ENCODE results near the gene AK4.

The AK4 gene

GRCh38 chr1:65224681-65225091 is 76.7 kb downstream of the AK4 start:
- POLR2A ChIA-PET: no interaction called here
- Histone ChIP-seq H3K4me3 (ENCODE audit: low read depth, low read length) (no peak overlapping the region), H3K36me3 (ENCODE audit: control insufficient read depth in 2 of 2, insufficient read depth in 1 of 2, low read length in 2 of 2) (peaks cover 0 to 26% of the 10 kb centered on the region in 2 experiments; a peak in 2 of 3 replicates), H3K9me3 (ENCODE audit: control insufficient read depth, insufficient read depth, low read depth, low read length) (no peaks in the 10 kb centered on the region), H3K27ac (ENCODE audit: extremely low read depth, low read depth, low read length) (no peak overlapping the region), H3K4me1 (ENCODE audit: control insufficient read depth, insufficient read depth, low read length) (no peaks in the 10 kb centered on the region)
- CTCF ChIA-PET: interaction anchor here (0.6 kb wide), 1 partner anchor 13 kb away, joined by 3 read pairs; no protein-coding TSS in a partner anchor
- TF ChIP-seq ZFP69B (tag by site-specific recombination; IDR thresholded peaks at IDR 0.05) (no peak), ZNF239 (tag by site-specific recombination; IDR thresholded peaks at IDR 0.05) (no peak), ZNF175 (tag by site-specific recombination; IDR thresholded peaks at IDR 0.05) (no peak), ZNF2 (tag by site-specific recombination; IDR thresholded peaks at IDR 0.05) (no peak)

- CTCF ChIA-PET: interaction anchor here (1.0 kb wide), 1 partner anchor 463 kb away, joined by 3 read pairs; no protein-coding TSS in a partner anchor
- POLR2A ChIA-PET: no interaction called here
- peaks cover 0 to 22% of the 10 kb centered on the region in 2 experiments; a peak in 2 of 3 replicates for H3K36me3 ChIP-seq (ENCODE audit: control insufficient read depth in 2 of 2, insufficient read depth in 1 of 2, low read length in 2 of 2)
- no peak for TF ChIP-seq RBAK (tag by site-specific recombination; IDR thresholded peaks at IDR 0.05)
- TF ChIP-seq ZNF449 (tag by site-specific recombination; IDR thresholded peaks at IDR 0.05): no peak
- TF ChIP-seq ZNF704 (tag by site-specific recombination; IDR thresholded peaks at IDR 0.05): no peak
- TF ChIP-seq ZNF350 (tag by site-specific recombination; IDR thresholded peaks at IDR 0.05): no peak
- no peak for TF ChIP-seq ZFHX2 (tag by site-specific recombination; conservative IDR thresholded peaks at IDR 0.05)
- no peak for TF ChIP-seq ZNF138 (tag by site-specific recombination; IDR thresholded peaks at IDR 0.05; ENCODE audit: borderline replicate concordance)
- TF ChIP-seq WT1 (tag by site-specific recombination; IDR thresholded peaks at IDR 0.05): no peak
- no peak for TF ChIP-seq ZNF292 (tag by site-specific recombination; IDR thresholded peaks at IDR 0.05; ENCODE audit: borderline replicate concordance, low read depth)
- TF ChIP-seq OVOL3 (tag by site-specific recombination; IDR thresholded peaks at IDR 0.05): no peak
- TF ChIP-seq ZNF548 (tag by site-specific recombination; IDR thresholded peaks at IDR 0.05): no peak
- TF ChIP-seq ZNF157 (tag by site-specific recombination; IDR thresholded peaks at IDR 0.05): no peak
- no peak for TF ChIP-seq ZNF24 (tag by site-specific recombination; IDR thresholded peaks at IDR 0.05)
- no peak for TF ChIP-seq ZNF76 (tag by site-specific recombination; IDR thresholded peaks at IDR 0.05; ENCODE audit: borderline replicate concordance, low read depth)
- TF ChIP-seq IKZF3 (tag by site-specific recombination; IDR thresholded peaks at IDR 0.05): no peak
- no peak for TF ChIP-seq OSR2 (tag by site-specific recombination; IDR thresholded peaks at IDR 0.05)
- no peak for TF ChIP-seq HOXC10 (CRISPR knock-in tag; IDR thresholded peaks at IDR 0.05)
- no peak overlapping the region for H3K27ac ChIP-seq (ENCODE audit: extremely low read depth, low read depth, low read length)
- H3K9me3 ChIP-seq (ENCODE audit: control insufficient read depth, insufficient read depth, low read depth, low read length): no peaks in the 10 kb centered on the region
- H3K4me3 ChIP-seq (ENCODE audit: low read depth, low read length): no peak overlapping the region
- H3K4me1 ChIP-seq (ENCODE audit: control insufficient read depth, insufficient read depth, low read length): no peaks in the 10 kb centered on the region
Measured at GRCh38 chr1:65225179-65225578, 77.2 kb downstream of the AK4 start.

DNA sequence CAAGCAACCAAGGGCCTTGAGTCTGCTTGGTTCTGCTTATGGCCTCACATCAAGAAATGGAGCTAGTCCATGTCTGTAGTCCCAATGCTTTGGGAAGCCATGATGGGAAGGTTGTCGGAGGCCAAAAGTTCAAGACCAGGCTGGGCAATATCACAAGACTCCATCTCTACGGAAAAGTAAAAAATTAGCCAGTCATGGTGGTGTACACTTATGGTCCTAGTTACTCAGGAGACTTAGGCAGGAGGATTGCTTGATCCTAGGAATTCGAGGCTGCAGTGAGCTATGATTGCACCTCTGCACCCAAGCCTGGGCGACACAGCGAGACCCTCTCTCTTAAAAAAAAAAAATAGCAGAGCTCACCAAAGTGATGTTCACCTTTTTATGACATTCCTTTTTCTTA is 81.2 kb downstream of the AK4 start:
- H3K27ac ChIP-seq (ENCODE audit: extremely low read depth, low read depth, low read length): no peak overlapping the region
- ChIA-PET CTCF (no interaction called here), POLR2A (no interaction called here)
- no peak for TF ChIP-seq SP2 (tag by site-specific recombination; IDR thresholded peaks at IDR 0.05)
- no peak for TF ChIP-seq ZNF112 (tag by site-specific recombination; IDR thresholded peaks at IDR 0.05)
- TF ChIP-seq ZNF549 (tag by site-specific recombination; IDR thresholded peaks at IDR 0.05): no peak
- TF ChIP-seq ZNF518A (tag by site-specific recombination; conservative IDR thresholded peaks at IDR 0.05; ENCODE audit: low read depth): no peak
- no peaks in the 10 kb centered on the region for H3K4me1 ChIP-seq (ENCODE audit: control insufficient read depth, insufficient read depth, low read length)
- no peak overlapping the region for H3K4me3 ChIP-seq (ENCODE audit: low read depth, low read length)
- H3K36me3 ChIP-seq (ENCODE audit: control insufficient read depth in 2 of 2, insufficient read depth in 1 of 2, low read length in 2 of 2): peaks cover 0 to 22% of the 10 kb centered on the region in 2 experiments; a peak in 1 of 3 replicates
- H3K9me3 ChIP-seq (ENCODE audit: control insufficient read depth, insufficient read depth, low read depth, low read length): no peaks in the 10 kb centered on the region

All from HEK293 (cell line).